Spleen (tissue), 11 donors: Measurements from ENCODE around the gene KAT5. TPM values are rescaled to one million over a fixed set of nuclear protein-coding genes. Genes with fewer than 3 reads are reported as not detected.
"Not testable (repeated sequence)": the region's sequence is repeated elsewhere in the genome, so short reads cannot be mapped to it uniquely, and the experiment has no call there.

Experiments used
- DNase-seq: peaks from one replicate; pipeline ENCODE4 v3.0.0-alpha.2; 2020
- H3K27ac ChIP-seq, 8 donors: fragments of 200-600 bp; sonication (generic) in 7 of 8; 1 replicate in 4 of 8; 2 replicates in 4 of 8; pipeline versions ENCODE4 v1.5.0 to v1.8.0; 2016 to 2021; ENCODE audit warnings: inconsistent platforms in 4 of 8, mild to moderate bottlenecking in 4 of 8, moderate library complexity in 1 of 8
- H3K27me3 ChIP-seq, 7 donors: fragments of 200-600 bp; sonication (generic) in 6 of 7; replicated peaks in 1 of 7; 1 replicate in 4 of 7; 2 replicates in 3 of 7; pipeline versions ENCODE4 v1.5.0 to v1.8.0; 2016 to 2021; ENCODE audit warnings: inconsistent platforms in 3 of 7, mild to moderate bottlenecking in 1 of 7
- H3K36me3 ChIP-seq, 6 donors: fragments of 200-600 bp; sonication (generic) in 5 of 6; 1 replicate in 4 of 6; 2 replicates in 2 of 6; pipeline versions ENCODE4 v1.5.0 to v1.8.0; 2016 to 2021; ENCODE audit warnings: inconsistent platforms in 2 of 6
- H3K4me1 ChIP-seq, 6 donors: fragments of 200-600 bp; sonication (generic) in 5 of 6; 1 replicate in 3 of 6; 2 replicates in 3 of 6; pipeline versions ENCODE4 v1.5.0 to v1.8.0; 2016 to 2021; ENCODE audit warnings: inconsistent platforms in 3 of 6
- H3K4me3 ChIP-seq, 8 donors: fragments of 200-600 bp; sonication (generic) in 7 of 8; 1 replicate in 4 of 8; 2 replicates in 4 of 8; pipeline versions ENCODE4 v1.5.0 to v1.8.0; 2016 to 2021; ENCODE audit warnings: inconsistent platforms in 4 of 8, mild to moderate bottlenecking in 4 of 8, moderate library complexity in 2 of 8
- H3K9me3 ChIP-seq, 8 donors: fragments of 200-600 bp; sonication (generic) in 7 of 8; 1 replicate in 4 of 8; 2 replicates in 4 of 8; pipeline versions ENCODE4 v1.5.0 to v1.8.0; 2016 to 2021; ENCODE audit warnings: inconsistent platforms in 4 of 8
- CTCF ChIP-seq, 11 experiments: fragments of 200-600 bp in 7 of 11; fragments of 450-650 bp in 4 of 11; sonication (generic) in 4 of 11; IDR thresholded peaks in 8 of 11; conservative IDR thresholded peaks in 3 of 11; 1 replicate in 7 of 11; 2 replicates in 4 of 11; pipeline versions ENCODE4 v1.4.0 to v1.8.0; 2016 to 2021; ENCODE audit warnings: antibody characterized with exemption in 11 of 11, inconsistent platforms in 4 of 11, mild to moderate bottlenecking in 1 of 11
- POLR2A ChIP-seq, 3 donors: fragments of 450-650 bp; IDR thresholded peaks; one replicate each; pipeline ENCODE4 v1.5.1; 2017; ENCODE audit warnings: antibody characterized with exemption in 3 of 3, mild to moderate bottlenecking in 1 of 3
- POLR2AphosphoS5 ChIP-seq, 3 donors: sonication (generic); formaldehyde crosslinking; IDR thresholded peaks; one replicate each; pipeline ENCODE4 v1.5.1; 2017; ENCODE audit warnings: antibody characterized with exemption in 3 of 3
- WGBS, 5 donors: extraction: QIAGEN DNeasy Blood & Tissue Kit in 3 of 5; methylation state at CpG; one replicate each; pipeline versions ENCODE4 v1.1.5 to v1.1.7; 2013 to 2018; 5-methylcytosine and 5-hydroxymethylcytosine counted together
- intact Hi-C: fragments of 100-400 bp; cut with DNase I; formaldehyde crosslinking; loops from one replicate; pipeline ENCODE4 v1.15.0; 2023; ENCODE audit warnings: low total_unique reads
- polyA plus RNA-seq, 3 donors: library from polyadenylated mRNA; stranded (reverse); fragments of 200-250 nt; gene quantifications; one replicate each; pipeline ENCODE4 v1.2.1, GENCODE V29; 2013
- total RNA-seq, 7 donors: library from RNA; depleted of rRNA in 3 of 7; stranded (reverse); fragments of >200 nt in 3 of 7; fragmentation: NEBNext Ultra II Directional in 4 of 7; extraction: Animal tissue kit (Norgen Biotek cat#: 25700) in 4 of 7; gene quantifications; one replicate each; pipeline versions ENCODE4 v1.1.0 to v1.2.1, GENCODE V29; 2016 to 2021
- donor health status: healthy with polysubstance abuse.
- donor health status: DM: no; HTN: no; CAD: no; lungs with moderate emphysema.
- donor health status: DM: no; HTN: no; CAD: no.
- donor health status: Bipolar disorder and iron deficiency.
- donor health status: healthy.
- donor health status: DM: no; HTN: no; CAD: no.
- donor health status: DM: yes; HTN: yes; CAD: no.

The KAT5 gene
- total and polyA plus RNA-seq, 10 donors, result 55.0 to 103 (median 67.3) TPM

- Histone ChIP-seq H3K4me1 (no peaks in the 10 kb centered on the region), H3K27me3 (no peaks in the 10 kb centered on the region), H3K27ac (no peak overlapping the region), H3K36me3 (no peaks in the 10 kb centered on the region), H3K9me3 (no peaks in the 10 kb centered on the region), H3K4me3 (no peak overlapping the region)
- TF ChIP-seq POLR2AphosphoS5 (IDR thresholded peaks at IDR 0.05), result no peak
- no peak for TF ChIP-seq CTCF (IDR thresholded peaks at IDR 0.05 in 8 of 11, conservative IDR thresholded peaks at IDR 0.05 in 3 of 11)
- no peak for TF ChIP-seq POLR2A (IDR thresholded peaks at IDR 0.05)
- no peak for DNase-seq
- intact Hi-C loops, result no loop called here
These were observed 39.7 kb upstream of the KAT5 start for GRCh38 chr11:65672180-65672860.

- Histone ChIP-seq H3K9me3 (no peaks in the 10 kb centered on the region), H3K4me3 (no peak overlapping the region), H3K4me1 (no peaks in the 10 kb centered on the region), H3K36me3 (no peaks in the 10 kb centered on the region), H3K27ac (no peak overlapping the region), H3K27me3 (no peaks in the 10 kb centered on the region)
- DNase-seq, result no peak
- intact Hi-C loops, result no loop called here
- TF ChIP-seq POLR2AphosphoS5 (IDR thresholded peaks at IDR 0.05) (no peak), CTCF (IDR thresholded peaks at IDR 0.05 in 8 of 11, conservative IDR thresholded peaks at IDR 0.05 in 3 of 11) (no peak), POLR2A (IDR thresholded peaks at IDR 0.05) (no peak)
- WGBS, 5 donors, result 90 to 98% (median 96%) methylated on average over 1 to 2 of the region's 2 CpGs
These were observed 39.1 kb upstream of the KAT5 start for GRCh38 chr11:65672982-65673381.

- Histone ChIP-seq H3K4me3 (no peak overlapping the region), H3K27me3 (no peaks in the 10 kb centered on the region), H3K27ac (peak overlapping the region in 5 of 8 donors; percentile 58 to 68 (median 62)), H3K4me1 (no peaks in the 10 kb centered on the region), H3K36me3 (no peaks in the 10 kb centered on the region), H3K9me3 (no peaks in the 10 kb centered on the region)
- 55 to 64% (median 59%) methylated on average over 5 of the region's 5 CpGs for WGBS, 5 donors
- TF ChIP-seq POLR2AphosphoS5 (IDR thresholded peaks at IDR 0.05), result peak in 1 of 3 donors; percentile 65
- no peak for TF ChIP-seq CTCF (IDR thresholded peaks at IDR 0.05 in 8 of 11, conservative IDR thresholded peaks at IDR 0.05 in 3 of 11)
- TF ChIP-seq POLR2A (IDR thresholded peaks at IDR 0.05), result no peak
- intact Hi-C loops, result no loop called here
- no peak for DNase-seq
These were observed 31.8 kb upstream of the KAT5 start for GRCh38 chr11:65680192-65680743.

GRCh38 chr11:65683480-65683879 is 28.6 kb upstream of the KAT5 start:
- H3K4me1 ChIP-seq, intact Hi-C loops, H3K27ac ChIP-seq, H3K27me3 ChIP-seq, H3K9me3 ChIP-seq, H3K36me3 ChIP-seq, H3K4me3 ChIP-seq, DNase-seq: not testable (repeated sequence)
- WGBS, 5 donors, result 83 to 91% (median 88%) methylated on average over 6 of the region's 6 CpGs
